HK-2 (cell line): Measurements from ENCODE around the gene CLIP4.

Source experiments
- DNase-seq: peaks from one replicate; pipeline ENCODE4 v3.0.0-alpha.2; 2018; ENCODE audit not compliant: unreplicated experiment

CLIP4 gene

GRCh38 chr2:29222381-29223179, 107.4 kb downstream of the CLIP4 start:
- DNase-seq: no peak

- no peak for DNase-seq
Measured at GRCh38 chr2:29223257-29223656, 108.0 kb downstream of the CLIP4 start.

- DNase-seq: no peak
Measured at GRCh38 chr2:29223851-29224692, 108.9 kb downstream of the CLIP4 start.

- no peak for DNase-seq
Measured at GRCh38 chr2:29224693-29225551, 109.7 kb downstream of the CLIP4 start.

GRCh38 chr2:29225814-29226213, 110.6 kb downstream of the CLIP4 start:
- DNase-seq: no peak

- no peak for DNase-seq
Measured at GRCh38 chr2:29226375-29226774, 111.2 kb downstream of the CLIP4 start.

- no peak for DNase-seq
Measured at GRCh38 chr2:29226808-29227207, 111.6 kb downstream of the CLIP4 start.

GRCh38 chr2:29227935-29228675, 112.9 kb downstream of the CLIP4 start:
- peak; percentile 29 for DNase-seq

- DNase-seq: no peak
Measured at GRCh38 chr2:29228947-29229346, 113.7 kb downstream of the CLIP4 start.

- DNase-seq: no peak
Measured at GRCh38 chr2:29229640-29230039, 114.4 kb downstream of the CLIP4 start.

- no peak for DNase-seq
Measured at GRCh38 chr2:29232041-29232440, 116.8 kb downstream of the CLIP4 start.

- DNase-seq: no peak
Measured at GRCh38 chr2:29233428-29233827, 118.2 kb downstream of the CLIP4 start.

- DNase-seq: no peak
Measured at GRCh38 chr2:29235411-29235810, 120.2 kb downstream of the CLIP4 start.

- DNase-seq: no peak
Measured at GRCh38 chr2:29236074-29236473, 120.9 kb downstream of the CLIP4 start.

GRCh38 chr2:29238497-29238896, 123.3 kb downstream of the CLIP4 start:
- peak; percentile 42 for DNase-seq
